H1 (cell line): ENCODE results near the gene CWC27.

ENCODE experiments used
- CHD2 ChIP-seq: IDR thresholded peaks from 2 replicates; pipeline ENCODE4 v1.6.1; 2012; ENCODE audit warnings: low read length, improper control_type of control experiment
- EP300 ChIP-seq, 2 experiments: IDR thresholded peaks; 1 replicate in 1 of 2; 2 replicates in 1 of 2; pipeline ENCODE4 v1.6.1; 2011 to 2012; ENCODE audit warnings: low read depth in 2 of 2, low read length in 2 of 2, mild to moderate bottlenecking in 2 of 2, borderline replicate concordance in 1 of 2, inconsistent platforms in 1 of 2, moderate library complexity in 1 of 2
- GABPA ChIP-seq: IDR thresholded peaks from 2 replicates; pipeline ENCODE4 v1.6.1; 2011; ENCODE audit warnings: mild to moderate bottlenecking, low read length, moderate library complexity, borderline replicate concordance; ENCODE audit not compliant: insufficient read depth
- KDM1A ChIP-seq: fragments of 200-600, 300-600 bp; sonication (generic); IDR thresholded peaks from 2 replicates; pipeline ENCODE4 v1.7.1; 2016; ENCODE audit warnings: mild to moderate bottlenecking, low read length, borderline replicate concordance
- MAFK ChIP-seq: IDR thresholded peaks from 2 replicates; pipeline ENCODE4 v1.6.1; 2012; ENCODE audit warnings: low read depth, mild to moderate bottlenecking, improper control_type of control experiment, low read length
- NANOG ChIP-seq: IDR thresholded peaks from 2 replicates; pipeline ENCODE4 v1.6.1; 2011; ENCODE audit warnings: low read length, low read depth, mild to moderate bottlenecking, inconsistent platforms; ENCODE audit not compliant: insufficient read depth, poor library complexity, severe bottlenecking
- SUZ12 ChIP-seq: fragments of 200-600 bp; sonication (generic); IDR thresholded peaks from 2 replicates; pipeline ENCODE4 v1.6.1; 2012; ENCODE audit warnings: mild to moderate bottlenecking, inconsistent platforms, low read length, moderate library complexity, mixed read lengths
- TF ChIP-seq, protein P1 (sequence below), 3 experiments: IDR thresholded peaks; 1 replicate in 2 of 3; 2 replicates in 1 of 3; pipeline versions ENCODE4 v1.5.1 to v1.6.1; 2011; ENCODE audit warnings: low read length in 3 of 3, mild to moderate bottlenecking in 3 of 3, inconsistent platforms in 2 of 3, low read depth in 1 of 3, moderate library complexity in 1 of 3; ENCODE audit not compliant: insufficient read depth in 1 of 3; ENCODE audit errors: control extremely low read depth in 1 of 3
- TF ChIP-seq, protein P2 (sequence below): IDR thresholded peaks from 2 replicates; pipeline ENCODE4 v1.6.1; 2011; ENCODE audit warnings: low read length, improper control_type of control experiment
- TF ChIP-seq, protein P3 (sequence below): IDR thresholded peaks from 2 replicates; pipeline ENCODE4 v1.6.1; 2011; ENCODE audit warnings: low read depth, mild to moderate bottlenecking, low read length; ENCODE audit not compliant: insufficient read depth

DNA sequence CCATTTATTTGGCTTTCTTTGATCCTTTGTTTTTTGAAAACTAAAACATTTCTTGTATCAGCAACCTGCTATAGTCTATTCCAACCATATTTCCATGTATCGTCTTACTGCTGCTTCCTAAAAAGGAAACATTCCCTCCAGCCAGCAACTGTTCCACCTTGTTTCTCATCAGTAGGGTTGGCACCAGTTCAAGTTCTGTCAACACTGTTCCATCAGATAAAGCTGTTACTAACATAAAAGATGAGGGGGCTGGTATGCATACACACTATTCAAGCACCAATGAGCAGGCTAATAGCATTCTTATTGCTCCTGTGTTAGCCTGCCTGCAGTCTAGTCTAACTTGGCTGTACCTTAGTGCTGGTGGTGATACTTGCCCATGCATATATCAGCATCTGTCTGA lies 178.3 kb downstream of the CWC27 start:
- TF ChIP-seq, protein P1, sequence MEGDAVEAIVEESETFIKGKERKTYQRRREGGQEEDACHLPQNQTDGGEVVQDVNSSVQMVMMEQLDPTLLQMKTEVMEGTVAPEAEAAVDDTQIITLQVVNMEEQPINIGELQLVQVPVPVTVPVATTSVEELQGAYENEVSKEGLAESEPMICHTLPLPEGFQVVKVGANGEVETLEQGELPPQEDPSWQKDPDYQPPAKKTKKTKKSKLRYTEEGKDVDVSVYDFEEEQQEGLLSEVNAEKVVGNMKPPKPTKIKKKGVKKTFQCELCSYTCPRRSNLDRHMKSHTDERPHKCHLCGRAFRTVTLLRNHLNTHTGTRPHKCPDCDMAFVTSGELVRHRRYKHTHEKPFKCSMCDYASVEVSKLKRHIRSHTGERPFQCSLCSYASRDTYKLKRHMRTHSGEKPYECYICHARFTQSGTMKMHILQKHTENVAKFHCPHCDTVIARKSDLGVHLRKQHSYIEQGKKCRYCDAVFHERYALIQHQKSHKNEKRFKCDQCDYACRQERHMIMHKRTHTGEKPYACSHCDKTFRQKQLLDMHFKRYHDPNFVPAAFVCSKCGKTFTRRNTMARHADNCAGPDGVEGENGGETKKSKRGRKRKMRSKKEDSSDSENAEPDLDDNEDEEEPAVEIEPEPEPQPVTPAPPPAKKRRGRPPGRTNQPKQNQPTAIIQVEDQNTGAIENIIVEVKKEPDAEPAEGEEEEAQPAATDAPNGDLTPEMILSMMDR (IDR thresholded peaks at IDR 0.05; ENCODE audit: control extremely low read depth in 1 of 3, insufficient read depth in 1 of 3, low read depth in 1 of 3, low read length in 3 of 3): no peak
- no peak for TF ChIP-seq CHD2
- no peak for TF ChIP-seq KDM1A
- no peak for TF ChIP-seq SUZ12
- TF ChIP-seq, protein P2, sequence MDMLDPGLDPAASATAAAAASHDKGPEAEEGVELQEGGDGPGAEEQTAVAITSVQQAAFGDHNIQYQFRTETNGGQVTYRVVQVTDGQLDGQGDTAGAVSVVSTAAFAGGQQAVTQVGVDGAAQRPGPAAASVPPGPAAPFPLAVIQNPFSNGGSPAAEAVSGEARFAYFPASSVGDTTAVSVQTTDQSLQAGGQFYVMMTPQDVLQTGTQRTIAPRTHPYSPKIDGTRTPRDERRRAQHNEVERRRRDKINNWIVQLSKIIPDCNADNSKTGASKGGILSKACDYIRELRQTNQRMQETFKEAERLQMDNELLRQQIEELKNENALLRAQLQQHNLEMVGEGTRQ: no peak
- TF ChIP-seq GABPA: no peak
- TF ChIP-seq EP300 (IDR thresholded peaks at IDR 0.05; ENCODE audit: borderline replicate concordance in 1 of 2, low read depth in 2 of 2, low read length in 2 of 2): no peak
- TF ChIP-seq, protein P3, sequence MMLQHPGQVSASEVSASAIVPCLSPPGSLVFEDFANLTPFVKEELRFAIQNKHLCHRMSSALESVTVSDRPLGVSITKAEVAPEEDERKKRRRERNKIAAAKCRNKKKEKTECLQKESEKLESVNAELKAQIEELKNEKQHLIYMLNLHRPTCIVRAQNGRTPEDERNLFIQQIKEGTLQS: no peak
- no peak for TF ChIP-seq MAFK
- no peak for TF ChIP-seq NANOG
